ENCODE measurements around the gene MXI1.

The MXI1 gene

GRCh38 chr10:110229155-110229554 is 21.8 kb downstream of the MXI1 start:
- no peak for TF ChIP-seq CTCF (conservative IDR thresholded peaks at IDR 0.05)

GRCh38 chr10:110233846-110234245 is 26.4 kb downstream of the MXI1 start:
- no peak for TF ChIP-seq CTCF (conservative IDR thresholded peaks at IDR 0.05)
- no peak overlapping the region for H3K27ac ChIP-seq

More at GRCh38 chr10:110229155-110229554, 21.8 kb downstream of the MXI1 start:
- H3K27ac ChIP-seq: no peak overlapping the region

GRCh38 chr10:110237894-110238480 is 30.6 kb downstream of the MXI1 start:
- no peak for TF ChIP-seq CTCF (conservative IDR thresholded peaks at IDR 0.05)
- H3K27ac ChIP-seq: no peak overlapping the region

GRCh38 chr10:110239892-110240291 is 32.5 kb downstream of the MXI1 start:
- TF ChIP-seq CTCF (conservative IDR thresholded peaks at IDR 0.05): no peak

GRCh38 chr10:110241407-110241806 is 34.0 kb downstream of the MXI1 start:
- TF ChIP-seq CTCF (conservative IDR thresholded peaks at IDR 0.05): no peak
- H3K27ac ChIP-seq: no peak overlapping the region

More at GRCh38 chr10:110239892-110240291, 32.5 kb downstream of the MXI1 start:
- H3K27ac ChIP-seq: no peak overlapping the region

GRCh38 chr10:110241841-110242240 is 34.4 kb downstream of the MXI1 start:
- H3K27ac ChIP-seq: no peak overlapping the region
- no peak for TF ChIP-seq CTCF (conservative IDR thresholded peaks at IDR 0.05)

- no peak for TF ChIP-seq CTCF (conservative IDR thresholded peaks at IDR 0.05)
- H3K27ac ChIP-seq: no peak overlapping the region
Observed at GRCh38 chr10:110242511-110242910, 35.1 kb downstream of the MXI1 start.

Measured in VCaP (cell line).